IMR-90 (cell line): Measurements from ENCODE around the gene MCUB.

Source experiments
- FOS ChIP-seq: fragments of 150-350 bp; IDR thresholded peaks from 2 replicates; pipeline ENCODE4 v1.6.1; 2016; ENCODE audit warnings: low read depth, low read length
- POLR2A ChIP-seq: IDR thresholded peaks from 2 replicates; pipeline ENCODE4 v1.6.1; 2012; ENCODE audit warnings: mild to moderate bottlenecking, low read depth, low read length
- RAD21 ChIP-seq: IDR thresholded peaks from 2 replicates; pipeline ENCODE4 v1.6.1; 2012; ENCODE audit warnings: low read length, improper control_type of control experiment
- TF ChIP-seq, protein P1 (sequence below): conservative IDR thresholded peaks from 2 replicates; pipeline ENCODE4 v1.5.1; 2012; ENCODE audit warnings: mild to moderate bottlenecking, low read depth, low read length, improper control_type of control experiment

DNA sequence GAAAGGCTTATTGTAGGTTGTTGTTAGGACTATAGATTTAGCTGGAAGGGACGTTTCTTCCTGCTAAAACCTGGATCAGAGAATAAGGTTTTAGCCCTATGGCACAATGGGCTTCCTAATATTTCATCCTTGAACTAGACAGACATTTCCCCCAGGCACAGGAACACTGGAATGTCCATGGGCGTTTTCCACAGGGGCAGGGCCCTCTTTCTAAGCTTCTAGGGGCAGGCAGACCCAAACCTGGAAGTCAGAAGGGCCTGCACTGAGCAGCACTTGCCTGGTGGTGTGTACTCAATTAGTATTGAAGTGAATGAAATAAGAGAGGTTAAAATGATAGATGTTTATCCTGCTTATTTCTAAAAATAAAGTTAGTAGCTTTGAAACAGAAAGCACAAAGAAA, 102.1 kb downstream of the MCUB start:
- TF ChIP-seq POLR2A (no peak), RAD21 (no peak), FOS (no peak)
- TF ChIP-seq, protein P1, sequence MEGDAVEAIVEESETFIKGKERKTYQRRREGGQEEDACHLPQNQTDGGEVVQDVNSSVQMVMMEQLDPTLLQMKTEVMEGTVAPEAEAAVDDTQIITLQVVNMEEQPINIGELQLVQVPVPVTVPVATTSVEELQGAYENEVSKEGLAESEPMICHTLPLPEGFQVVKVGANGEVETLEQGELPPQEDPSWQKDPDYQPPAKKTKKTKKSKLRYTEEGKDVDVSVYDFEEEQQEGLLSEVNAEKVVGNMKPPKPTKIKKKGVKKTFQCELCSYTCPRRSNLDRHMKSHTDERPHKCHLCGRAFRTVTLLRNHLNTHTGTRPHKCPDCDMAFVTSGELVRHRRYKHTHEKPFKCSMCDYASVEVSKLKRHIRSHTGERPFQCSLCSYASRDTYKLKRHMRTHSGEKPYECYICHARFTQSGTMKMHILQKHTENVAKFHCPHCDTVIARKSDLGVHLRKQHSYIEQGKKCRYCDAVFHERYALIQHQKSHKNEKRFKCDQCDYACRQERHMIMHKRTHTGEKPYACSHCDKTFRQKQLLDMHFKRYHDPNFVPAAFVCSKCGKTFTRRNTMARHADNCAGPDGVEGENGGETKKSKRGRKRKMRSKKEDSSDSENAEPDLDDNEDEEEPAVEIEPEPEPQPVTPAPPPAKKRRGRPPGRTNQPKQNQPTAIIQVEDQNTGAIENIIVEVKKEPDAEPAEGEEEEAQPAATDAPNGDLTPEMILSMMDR = no peak
